ENCODE data around the gene SIGLEC10.

SIGLEC10 gene

DNA sequence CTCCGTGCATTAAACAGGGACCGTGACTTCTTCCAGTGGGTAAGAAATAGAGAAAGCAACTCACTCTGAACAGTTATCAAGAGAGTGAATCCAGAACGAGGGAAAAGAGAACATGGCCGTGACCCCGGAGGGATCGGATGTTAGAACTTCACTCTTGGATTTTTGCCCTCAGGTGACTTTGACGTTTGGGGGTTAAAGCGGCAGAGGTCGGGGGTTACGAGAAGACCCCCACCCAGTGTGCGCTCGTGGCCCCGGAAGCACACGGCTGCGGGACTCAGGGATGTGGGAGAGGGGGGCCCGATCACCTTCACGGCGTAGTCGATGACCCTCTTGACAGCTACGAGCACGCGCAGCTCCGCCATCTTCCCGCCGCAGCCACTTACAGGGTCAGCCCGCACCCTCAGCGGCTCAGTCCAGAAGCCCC is 51.5 kb downstream of the SIGLEC10 start, which contains the start of gene ETFB:
ETFB (minus strand) TSS at position 424 of the 424 bp plus-strand sequence; CDS start at position 362, 62 bp downstream.
- DNase-seq = no peak

DNA sequence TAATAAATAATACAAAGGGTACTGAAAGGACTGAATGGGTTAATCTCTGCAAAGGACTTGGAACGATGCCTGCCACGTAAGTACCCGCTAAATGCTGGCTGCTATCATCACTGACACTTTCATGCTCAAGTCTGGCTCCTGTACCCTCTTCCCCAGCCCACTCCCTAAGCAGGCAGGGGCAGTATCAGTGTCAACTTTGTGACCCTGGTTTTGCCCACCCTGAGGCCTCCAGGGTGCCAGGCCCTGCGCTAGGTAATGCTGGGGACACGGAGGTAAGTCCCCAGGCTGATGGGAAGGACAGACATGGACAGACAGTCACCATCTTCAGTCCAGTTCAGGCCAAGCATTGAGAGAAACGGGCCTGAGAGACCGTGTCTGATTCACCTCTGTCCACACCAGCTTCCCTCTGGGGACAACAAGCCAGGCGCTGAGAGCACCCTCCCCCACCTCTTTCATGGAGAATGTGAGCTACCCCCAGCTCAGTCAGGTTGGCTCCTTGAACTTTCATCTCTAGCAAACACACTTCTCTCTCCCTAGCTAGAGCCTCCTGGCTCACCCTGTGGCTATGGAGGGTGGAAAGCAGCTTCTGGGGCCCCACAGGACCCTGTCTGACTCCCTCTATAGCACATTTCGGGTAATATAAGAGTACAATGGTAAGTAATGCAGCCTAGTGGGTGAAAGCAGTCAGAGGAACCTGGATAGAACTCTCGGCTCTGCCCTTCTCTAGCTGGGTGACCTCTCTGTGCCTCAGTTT is 52.1 kb downstream of the SIGLEC10 start:
- no peak for DNase-seq

DNA sequence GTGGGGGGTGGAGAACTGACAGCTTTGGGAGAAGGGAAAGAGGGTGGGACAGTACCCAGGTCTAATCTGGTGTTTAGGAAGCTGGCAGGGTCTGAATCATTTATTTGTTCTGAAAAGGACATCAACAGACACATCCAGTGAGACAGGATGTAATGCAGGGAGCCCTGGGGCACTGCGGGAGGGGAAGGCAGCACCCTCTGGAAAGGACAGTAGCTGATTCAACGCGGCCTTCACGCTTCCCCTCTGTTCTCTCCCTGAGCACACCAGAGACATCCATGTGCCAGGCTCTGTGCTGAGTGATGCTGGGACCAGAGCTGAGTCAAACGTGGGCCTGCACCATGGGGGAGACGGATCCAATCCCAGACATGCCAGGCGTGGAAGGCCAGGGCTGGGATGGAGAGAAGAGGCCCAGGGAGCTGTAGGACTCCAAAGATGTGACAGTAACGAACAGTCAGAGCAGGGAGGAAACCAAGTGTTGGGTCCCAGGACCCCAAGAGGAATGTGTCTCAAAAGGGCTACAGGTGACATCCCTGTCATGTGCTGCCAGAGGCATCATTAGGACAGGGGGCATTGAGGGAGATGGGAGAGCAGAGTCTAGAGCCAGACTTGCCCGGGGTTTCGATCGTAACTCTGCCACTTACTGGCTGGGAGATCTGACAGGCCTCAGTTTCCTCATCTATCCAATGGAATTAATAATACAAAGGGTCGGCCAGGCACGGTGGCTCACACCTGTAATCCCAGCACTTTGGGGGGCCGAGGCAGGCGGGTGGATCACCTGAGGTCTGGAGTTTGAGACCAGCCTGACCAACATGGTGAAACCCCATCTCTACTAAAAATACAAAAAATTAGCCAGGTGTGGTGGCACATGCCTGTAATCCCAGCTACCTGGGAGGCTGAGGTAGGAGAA is 53.0 kb downstream of the SIGLEC10 start:
- no peak for DNase-seq

DNA sequence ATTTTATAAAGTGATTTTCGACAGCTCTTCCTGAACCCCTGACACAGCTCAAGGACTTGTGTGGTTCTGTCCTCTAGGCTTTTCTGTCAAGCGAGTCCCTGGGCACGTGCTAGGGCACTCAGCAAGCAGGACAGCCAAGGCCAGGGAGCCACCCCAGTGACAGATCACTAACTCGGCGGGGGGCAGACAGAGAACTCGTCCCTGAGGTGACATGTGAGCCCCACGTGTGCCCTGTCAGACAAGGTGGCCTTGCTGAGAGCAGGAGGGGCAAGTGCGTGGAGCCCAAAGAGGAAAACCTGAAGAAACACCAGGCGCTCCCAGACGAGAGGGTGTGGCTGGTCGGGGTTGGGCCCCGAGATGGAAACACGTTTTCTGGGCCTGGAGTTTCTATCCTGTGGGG is 56.2 kb downstream of the SIGLEC10 start:
- DNase-seq = no peak

All from activated CD8-positive, alpha-beta memory T cell treated with anti-CD3 and anti-CD28 coated beads, Interleukin-2, amount 50 U/mL, for 4 hours (primary cell).